WERI-Rb-1 (cell line): ENCODE measurements around the gene DOCK7.

Experiments used
- DNase-seq: peaks from one replicate; pipeline ENCODE4 v3.0.0-alpha.2; 2020
- H3K27ac ChIP-seq: fragments of 250-450 bp; sonication (Bioruptor Pico); 2 replicates; pipeline ENCODE4 v1.5.1; 2020; ENCODE audit warnings: mild to moderate bottlenecking, moderate library complexity
- H3K27me3 ChIP-seq: fragments of 250-450 bp; sonication (Bioruptor Pico); 2 replicates; pipeline ENCODE4 v1.5.1; 2021; ENCODE audit warnings: mild to moderate bottlenecking, low read depth, moderate library complexity; ENCODE audit not compliant: insufficient read depth, severe bottlenecking
- H3K36me3 ChIP-seq: fragments of 250-450 bp; sonication (Bioruptor Pico); 2 replicates; pipeline ENCODE4 v1.5.1; 2020; ENCODE audit warnings: mild to moderate bottlenecking, moderate library complexity
- H3K4me3 ChIP-seq: 2 replicates; pipeline ENCODE4 v1.5.1; 2011; ENCODE audit warnings: low read depth, mild to moderate bottlenecking, control low read depth, low read length
- H3K9me3 ChIP-seq: fragments of 250-450 bp; sonication (Bioruptor Pico); 2 replicates; pipeline ENCODE4 v1.5.1; 2021; ENCODE audit warnings: mild to moderate bottlenecking, moderate library complexity; ENCODE audit not compliant: severe bottlenecking
- TF ChIP-seq, protein P1 (sequence below): IDR thresholded peaks from 2 replicates; pipeline ENCODE4 v1.5.1; 2011; ENCODE audit warnings: low read depth, mild to moderate bottlenecking, control low read depth, inconsistent platforms, low read length

The DOCK7 gene

DNA sequence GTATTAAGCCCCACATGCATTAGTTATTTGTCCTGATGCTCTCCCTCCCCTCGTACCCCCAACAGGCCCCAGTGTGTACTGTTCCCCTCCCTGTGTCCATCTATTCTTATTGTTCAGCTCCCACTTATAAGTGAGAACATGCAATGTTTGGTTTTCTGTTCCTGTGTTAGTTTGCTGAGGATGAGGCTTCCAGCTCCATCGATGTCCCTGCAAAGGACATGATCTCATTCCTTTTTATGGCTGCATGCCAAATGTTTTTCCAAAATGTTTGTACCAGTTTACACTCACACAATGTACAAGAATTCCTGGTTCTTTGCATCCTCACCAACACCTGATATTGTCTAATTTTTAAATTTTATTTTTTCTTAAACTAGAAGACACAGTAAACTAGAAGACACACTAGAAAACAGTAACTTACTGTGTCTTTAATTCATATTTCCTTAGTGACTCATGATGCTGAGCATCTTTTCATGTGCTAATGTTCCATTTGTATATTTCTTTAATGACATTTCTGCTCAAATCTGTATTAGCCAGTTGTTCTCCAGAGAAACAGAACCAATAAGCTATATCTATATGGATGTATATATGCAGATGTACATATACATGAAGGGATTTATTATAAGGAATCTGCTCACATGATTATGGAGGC, 270.7 kb downstream of the DOCK7 start:
- TF ChIP-seq, protein P1, sequence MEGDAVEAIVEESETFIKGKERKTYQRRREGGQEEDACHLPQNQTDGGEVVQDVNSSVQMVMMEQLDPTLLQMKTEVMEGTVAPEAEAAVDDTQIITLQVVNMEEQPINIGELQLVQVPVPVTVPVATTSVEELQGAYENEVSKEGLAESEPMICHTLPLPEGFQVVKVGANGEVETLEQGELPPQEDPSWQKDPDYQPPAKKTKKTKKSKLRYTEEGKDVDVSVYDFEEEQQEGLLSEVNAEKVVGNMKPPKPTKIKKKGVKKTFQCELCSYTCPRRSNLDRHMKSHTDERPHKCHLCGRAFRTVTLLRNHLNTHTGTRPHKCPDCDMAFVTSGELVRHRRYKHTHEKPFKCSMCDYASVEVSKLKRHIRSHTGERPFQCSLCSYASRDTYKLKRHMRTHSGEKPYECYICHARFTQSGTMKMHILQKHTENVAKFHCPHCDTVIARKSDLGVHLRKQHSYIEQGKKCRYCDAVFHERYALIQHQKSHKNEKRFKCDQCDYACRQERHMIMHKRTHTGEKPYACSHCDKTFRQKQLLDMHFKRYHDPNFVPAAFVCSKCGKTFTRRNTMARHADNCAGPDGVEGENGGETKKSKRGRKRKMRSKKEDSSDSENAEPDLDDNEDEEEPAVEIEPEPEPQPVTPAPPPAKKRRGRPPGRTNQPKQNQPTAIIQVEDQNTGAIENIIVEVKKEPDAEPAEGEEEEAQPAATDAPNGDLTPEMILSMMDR = no peak
- H3K27me3 ChIP-seq = no peaks in the 10 kb centered on the region
- H3K9me3 ChIP-seq = no peaks in the 10 kb centered on the region
- no peak for DNase-seq
- no peak overlapping the region for H3K4me3 ChIP-seq
- H3K36me3 ChIP-seq = no peaks in the 10 kb centered on the region
- H3K27ac ChIP-seq = no peak overlapping the region

DNA sequence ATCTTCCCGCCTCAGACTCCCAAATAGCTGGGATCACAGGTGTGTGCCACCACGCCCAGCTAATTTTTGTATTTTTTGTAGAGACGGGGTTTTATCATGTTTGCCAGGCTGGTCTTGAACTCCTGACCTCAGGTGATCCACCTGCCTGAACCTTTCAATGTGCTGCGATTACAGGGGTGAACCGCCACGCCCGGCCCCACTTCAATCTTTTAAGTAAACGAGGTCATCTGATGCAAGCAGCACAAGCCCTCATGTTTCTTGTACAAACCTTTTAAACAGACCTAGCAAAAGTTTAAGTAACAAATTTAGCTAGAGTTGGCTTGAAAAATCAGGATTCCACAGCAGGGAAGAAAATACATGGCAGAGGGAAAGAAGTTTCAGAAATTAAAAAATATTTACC, 272.5 kb downstream of the DOCK7 start:
- TF ChIP-seq, protein P1 = no peak
- no peaks in the 10 kb centered on the region for H3K27me3 ChIP-seq

DNA sequence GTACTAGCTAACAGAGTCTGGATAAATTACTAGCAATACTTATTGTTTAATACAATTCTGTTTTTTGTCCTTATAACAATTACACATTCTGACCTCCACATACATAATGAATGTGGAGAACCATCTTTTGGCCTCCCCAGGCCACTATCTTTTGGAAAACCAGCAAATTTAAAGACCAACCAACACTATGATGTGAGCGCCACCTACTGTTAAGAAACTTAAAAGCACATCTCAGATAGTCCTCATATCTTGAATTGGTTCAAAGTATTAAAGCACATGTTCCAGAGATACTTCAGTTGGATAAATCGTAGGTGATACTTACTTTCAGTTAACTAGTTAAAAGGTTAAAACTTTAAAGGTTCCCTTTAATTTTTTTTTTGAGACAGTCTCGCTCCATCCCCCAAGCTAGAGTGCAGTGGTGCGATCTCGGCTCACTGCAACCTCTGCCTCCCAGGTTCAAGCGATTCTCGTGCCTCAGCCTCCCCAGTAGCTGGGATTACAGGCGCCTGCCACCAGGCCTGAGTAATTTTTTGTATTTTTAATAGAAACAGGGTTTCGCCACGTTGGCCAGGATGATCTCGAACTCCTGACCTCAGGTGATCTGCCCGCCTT, 280.7 kb downstream of the DOCK7 start:
- Histone ChIP-seq H3K9me3 (no peaks in the 10 kb centered on the region), H3K27ac (no peak overlapping the region), H3K36me3 (no peaks in the 10 kb centered on the region), H3K27me3 (no peaks in the 10 kb centered on the region), H3K4me3 (no peak overlapping the region)
- DNase-seq = peak; percentile 22
- TF ChIP-seq, protein P1 = peak; percentile 41; the same call in 1 of the 2 replicates

More for the DNA sequence above, 272.5 kb downstream of the DOCK7 start:
- no peak overlapping the region for H3K27ac ChIP-seq
- no peaks in the 10 kb centered on the region for H3K36me3 ChIP-seq
- no peak for DNase-seq
- H3K4me3 ChIP-seq = no peak overlapping the region
- H3K9me3 ChIP-seq = no peaks in the 10 kb centered on the region

DNA sequence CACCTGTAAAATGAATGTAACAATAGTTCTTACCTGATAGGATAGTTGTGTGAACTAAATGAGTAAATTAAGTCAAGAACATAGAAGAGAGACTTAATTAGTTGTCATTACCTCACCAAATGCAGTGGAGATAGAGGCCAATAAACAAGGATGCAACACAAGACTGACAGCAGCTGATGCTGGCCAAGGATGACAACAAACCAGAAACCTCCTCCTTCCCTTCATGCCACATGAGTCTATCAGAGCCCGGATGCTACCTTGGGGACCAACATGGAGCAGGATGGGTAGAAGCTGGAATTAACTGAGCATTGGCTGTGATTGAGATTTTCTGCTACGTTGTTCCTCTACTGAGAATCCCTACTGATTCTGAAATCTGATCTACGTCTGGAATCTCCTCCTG, 281.6 kb downstream of the DOCK7 start:
- H3K36me3 ChIP-seq = no peaks in the 10 kb centered on the region
- H3K27ac ChIP-seq = no peak overlapping the region
- TF ChIP-seq, protein P1 = no peak
- H3K4me3 ChIP-seq = no peak overlapping the region
- DNase-seq = no peak
- no peaks in the 10 kb centered on the region for H3K9me3 ChIP-seq
- no peaks in the 10 kb centered on the region for H3K27me3 ChIP-seq

DNA sequence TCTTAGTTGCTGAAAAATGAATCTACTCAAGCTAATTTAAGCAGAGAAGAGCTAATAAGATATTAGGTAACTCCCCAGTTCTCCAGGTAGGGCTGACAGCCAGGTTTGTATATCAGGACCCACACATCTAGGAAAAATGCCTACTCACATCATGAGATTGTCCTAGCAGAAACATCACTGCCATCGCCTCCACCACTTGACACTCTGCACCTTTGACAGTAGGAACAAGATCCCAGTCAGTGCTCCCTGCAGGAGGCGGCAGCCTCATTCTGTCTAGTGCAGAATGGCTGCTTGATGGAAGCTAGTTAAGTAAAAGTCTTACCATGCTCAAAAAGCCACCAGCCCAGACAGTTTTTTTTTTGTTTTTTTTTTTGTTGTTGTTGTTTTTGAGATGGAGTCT, 282.9 kb downstream of the DOCK7 start:
- Histone ChIP-seq H3K9me3 (no peaks in the 10 kb centered on the region), H3K27ac (no peak overlapping the region), H3K4me3 (no peak overlapping the region), H3K27me3 (no peaks in the 10 kb centered on the region), H3K36me3 (no peaks in the 10 kb centered on the region)
- no peak for DNase-seq
- TF ChIP-seq, protein P1 = no peak
